Kidney (tissue), 14 donors: Measurements from ENCODE around the gene HGFAC. TPM values are rescaled to one million over a fixed set of nuclear protein-coding genes. Genes with fewer than 3 reads are reported as not detected.
A peak's percentile ranks its signal among the peaks of the same experiment; 100 is the strongest.

ENCODE experiments used
- DNase-seq, 5 donors: peaks; one replicate each; pipeline ENCODE4 v3.0.0-alpha.2; 2013 to 2020
- FAIRE-seq: peaks from 2 replicates; lab custom pipeline; 2012; peaks lifted over from hg19 to GRCh38; lab: Jason Lieb, UNC
- H3K27ac ChIP-seq, 2 donors: one replicate each; pipeline ENCODE4 v1.7.0; 2013; ENCODE audit warnings: low read depth in 2 of 2, low read length in 2 of 2, inconsistent platforms in 1 of 2
- H3K27me3 ChIP-seq: one replicate; pipeline ENCODE4 v1.7.1; 2013; ENCODE audit warnings: low read length, inconsistent platforms; ENCODE audit not compliant: control insufficient read depth, insufficient read depth
- H3K36me3 ChIP-seq, 3 donors: one replicate each; pipeline versions ENCODE4 v1.7.0 to v1.7.1; 2013; ENCODE audit warnings: low read length in 3 of 3, control low read depth in 1 of 3, inconsistent platforms in 1 of 3; ENCODE audit not compliant: insufficient read depth in 3 of 3, control insufficient read depth in 2 of 3
- H3K4me1 ChIP-seq, 3 donors: one replicate each; pipeline versions ENCODE4 v1.7.0 to v1.7.1; 2013; ENCODE audit warnings: low read length in 3 of 3, inconsistent platforms in 1 of 3, low read depth in 1 of 3; ENCODE audit not compliant: control insufficient read depth in 2 of 3, insufficient read depth in 2 of 3
- H3K4me3 ChIP-seq, 3 donors: one replicate each; pipeline versions ENCODE4 v1.7.0 to v1.8.1; 2013; ENCODE audit warnings: low read length in 3 of 3, control low read depth in 1 of 3, inconsistent platforms in 1 of 3
- H3K9ac ChIP-seq, 3 donors: one replicate each; pipeline versions ENCODE4 v1.7.0 to v1.7.1; 2013; ENCODE audit warnings: low read length in 3 of 3, control low read depth in 1 of 3, inconsistent platforms in 1 of 3
- H3K9me3 ChIP-seq, 3 donors: one replicate each; pipeline versions ENCODE4 v1.7.0 to v1.7.1; 2013; ENCODE audit warnings: low read length in 3 of 3, control low read depth in 1 of 3, inconsistent platforms in 1 of 3; ENCODE audit not compliant: control insufficient read depth in 2 of 3, insufficient read depth in 1 of 3
- intact Hi-C: fragments of 100-400 bp; cut with DNase I; formaldehyde crosslinking; loops from one replicate; pipeline ENCODE4 v1.11.1; 2022
- polyA plus RNA-seq: library from polyadenylated mRNA; stranded (reverse); fragments of 350-450 nt; fragmentation: Illumina TruSeq; extraction: RNeasy Lipid Tissue Mini Kit (QIAGEN cat#74804); gene quantifications from one replicate; pipeline ENCODE4 v1.2.3, GENCODE V29; 2014; ENCODE audit warnings: low read depth, low replicate concordance; ENCODE audit not compliant: insufficient read depth
- total RNA-seq: library from RNA; stranded (reverse); fragmentation: NEBNext Ultra II Directional; extraction: Animal tissue kit (Norgen Biotek cat#: 25700); gene quantifications from one replicate; pipeline ENCODE4 v1.2.1, GENCODE V29; 2021
- TF ChIP-seq, protein P1 (sequence below): IDR thresholded peaks from 3 replicates; pipeline ENCODE4 v1.5.1; 2012; ENCODE audit warnings: mild to moderate bottlenecking, moderate library complexity, borderline replicate concordance; ENCODE audit not compliant: insufficient read depth; ENCODE audit errors: extremely low read depth
- donor health status: control.
- donor health status: control.
- donor health status: control.
- donor health status: control.
- donor health status: control.
- donor health status: DM: yes; HTN: yes; CAD: no.
- donor health status: Normal renal cell carcinoma (clear cell type).

HGFAC gene
- total and polyA plus RNA-seq, 2 donors from 2014 or later: 0.86 to 1.6 TPM

DNA sequence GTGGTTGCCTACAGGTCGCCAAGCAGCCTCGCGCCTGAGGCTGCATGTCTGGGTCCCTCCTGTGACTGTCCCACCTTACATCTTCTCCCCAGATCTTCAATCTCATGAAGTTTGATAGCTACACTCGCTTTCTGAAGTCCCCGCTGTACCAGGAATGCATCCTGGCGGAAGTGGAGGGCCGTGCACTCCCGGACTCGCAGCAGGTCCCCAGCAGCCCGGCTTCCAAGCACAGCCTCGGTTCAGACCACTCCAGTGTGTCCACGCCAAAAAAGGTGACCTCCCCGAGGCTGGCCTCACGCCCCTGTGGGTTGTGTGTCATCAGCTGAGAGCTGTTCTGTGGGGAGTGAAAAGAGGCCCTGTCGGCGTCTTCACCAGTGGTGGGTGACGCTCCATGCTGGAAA, 24.9 kb upstream of the HGFAC start:
- intact Hi-C loops: no loop called here
- FAIRE-seq (no peak), DNase-seq (peak in 2 of 5 donors; percentile 35 to 55)
- H3K9ac ChIP-seq: no peak overlapping the region
- peaks cover 0 to 23% (median 10%) of the 10 kb centered on the region in 3 donors for H3K36me3 ChIP-seq
- TF ChIP-seq, protein P1, sequence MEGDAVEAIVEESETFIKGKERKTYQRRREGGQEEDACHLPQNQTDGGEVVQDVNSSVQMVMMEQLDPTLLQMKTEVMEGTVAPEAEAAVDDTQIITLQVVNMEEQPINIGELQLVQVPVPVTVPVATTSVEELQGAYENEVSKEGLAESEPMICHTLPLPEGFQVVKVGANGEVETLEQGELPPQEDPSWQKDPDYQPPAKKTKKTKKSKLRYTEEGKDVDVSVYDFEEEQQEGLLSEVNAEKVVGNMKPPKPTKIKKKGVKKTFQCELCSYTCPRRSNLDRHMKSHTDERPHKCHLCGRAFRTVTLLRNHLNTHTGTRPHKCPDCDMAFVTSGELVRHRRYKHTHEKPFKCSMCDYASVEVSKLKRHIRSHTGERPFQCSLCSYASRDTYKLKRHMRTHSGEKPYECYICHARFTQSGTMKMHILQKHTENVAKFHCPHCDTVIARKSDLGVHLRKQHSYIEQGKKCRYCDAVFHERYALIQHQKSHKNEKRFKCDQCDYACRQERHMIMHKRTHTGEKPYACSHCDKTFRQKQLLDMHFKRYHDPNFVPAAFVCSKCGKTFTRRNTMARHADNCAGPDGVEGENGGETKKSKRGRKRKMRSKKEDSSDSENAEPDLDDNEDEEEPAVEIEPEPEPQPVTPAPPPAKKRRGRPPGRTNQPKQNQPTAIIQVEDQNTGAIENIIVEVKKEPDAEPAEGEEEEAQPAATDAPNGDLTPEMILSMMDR: no peak
- H3K4me3 ChIP-seq: no peak overlapping the region
- no peaks in the 10 kb centered on the region for H3K27me3 ChIP-seq
- no peaks in the 10 kb centered on the region for H3K4me1 ChIP-seq
- no peak overlapping the region for H3K27ac ChIP-seq
- H3K9me3 ChIP-seq: no peaks in the 10 kb centered on the region

DNA sequence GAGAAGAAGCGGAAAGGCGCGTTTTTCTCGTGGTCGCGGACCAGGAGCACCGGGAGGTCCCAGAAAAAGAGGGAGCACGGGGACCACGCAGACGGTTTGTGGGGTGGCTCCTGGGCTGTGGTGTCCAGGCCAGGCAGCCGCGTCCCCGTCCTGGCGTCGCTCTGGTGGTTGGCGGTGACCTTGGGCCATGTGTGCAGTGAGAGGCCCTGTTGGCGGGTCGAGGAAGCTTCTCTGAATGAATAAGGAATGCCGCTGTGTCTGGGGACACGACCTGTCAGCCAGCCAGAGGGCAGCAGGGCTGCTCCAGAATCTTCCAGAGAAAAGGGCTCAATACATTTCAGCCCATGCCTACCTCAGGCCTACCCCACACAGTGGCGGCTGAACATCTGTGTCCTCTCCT, 24.3 kb upstream of the HGFAC start:
- DNase-seq (peak in 2 of 5 donors; percentile 23 to 65), FAIRE-seq (no peak)
- H3K27ac ChIP-seq: no peak overlapping the region
- intact Hi-C loops: no loop called here
- H3K4me1 ChIP-seq: no peaks in the 10 kb centered on the region
- no peak overlapping the region for H3K4me3 ChIP-seq
- peaks cover 0 to 23% (median 10%) of the 10 kb centered on the region in 3 donors for H3K36me3 ChIP-seq
- no peak overlapping the region for H3K9ac ChIP-seq
- TF ChIP-seq, protein P1: no peak
- H3K27me3 ChIP-seq: no peaks in the 10 kb centered on the region
- no peaks in the 10 kb centered on the region for H3K9me3 ChIP-seq

GRCh38 chr4:3418029-3418762, 23.6 kb upstream of the HGFAC start:
- FAIRE-seq (no peak), DNase-seq (peak in 2 of 5 donors; percentile 28 to 55)
- H3K9me3 ChIP-seq: no peaks in the 10 kb centered on the region
- no peak overlapping the region for H3K27ac ChIP-seq
- no peak overlapping the region for H3K4me3 ChIP-seq
- H3K4me1 ChIP-seq: no peaks in the 10 kb centered on the region
- H3K27me3 ChIP-seq: no peaks in the 10 kb centered on the region
- no peak overlapping the region for H3K9ac ChIP-seq
- intact Hi-C loops: no loop called here
- H3K36me3 ChIP-seq: peaks cover 0 to 23% (median 14%) of the 10 kb centered on the region in 3 donors
- TF ChIP-seq, protein P1: no peak
